ENCODE results near the gene MLPH. TPM values are rescaled to one million over a fixed set of nuclear protein-coding genes. Genes with fewer than 3 reads are reported as not detected.

Gene MLPH
- polyA plus RNA-seq, 1 of the 3 experiments (the other 2 are of a cell fraction) = 93.6 TPM

DNA sequence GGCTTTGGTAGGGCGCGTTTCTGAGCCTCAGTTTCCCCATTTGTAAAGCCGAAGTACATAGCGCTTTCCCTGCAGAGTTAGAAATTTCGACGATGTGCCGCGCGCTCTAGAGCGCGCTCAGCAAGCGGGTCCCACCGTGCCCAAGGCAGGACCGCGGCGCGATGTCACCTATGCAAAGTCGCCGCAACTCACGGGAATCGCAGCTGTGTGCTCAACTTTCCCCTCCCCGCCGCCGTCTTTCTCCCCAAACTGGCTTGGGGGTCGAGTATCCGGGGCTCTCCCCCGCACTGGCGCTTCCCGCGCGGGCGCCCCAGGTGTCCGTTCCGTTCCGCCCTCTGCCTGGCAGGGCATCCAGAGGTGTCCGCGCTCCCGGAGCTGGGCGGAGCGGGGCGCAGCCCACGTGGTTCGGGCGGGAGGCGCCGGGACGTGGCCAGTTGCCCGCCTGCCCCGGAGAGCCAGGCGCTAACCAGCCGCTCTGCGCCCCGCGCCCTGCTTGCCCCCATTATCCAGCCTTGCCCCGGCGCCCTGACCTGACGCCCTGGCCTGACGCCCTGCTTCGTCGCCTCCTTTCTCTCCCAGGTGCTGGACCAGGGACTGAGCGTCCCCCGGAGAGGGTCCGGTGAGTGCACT lies at the start of gene MLPH (continued):
- TF ChIP-seq, protein P1, sequence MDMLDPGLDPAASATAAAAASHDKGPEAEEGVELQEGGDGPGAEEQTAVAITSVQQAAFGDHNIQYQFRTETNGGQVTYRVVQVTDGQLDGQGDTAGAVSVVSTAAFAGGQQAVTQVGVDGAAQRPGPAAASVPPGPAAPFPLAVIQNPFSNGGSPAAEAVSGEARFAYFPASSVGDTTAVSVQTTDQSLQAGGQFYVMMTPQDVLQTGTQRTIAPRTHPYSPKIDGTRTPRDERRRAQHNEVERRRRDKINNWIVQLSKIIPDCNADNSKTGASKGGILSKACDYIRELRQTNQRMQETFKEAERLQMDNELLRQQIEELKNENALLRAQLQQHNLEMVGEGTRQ (IDR thresholded peaks at IDR 0.05; ENCODE audit: borderline replicate concordance, low read depth, low read length) = 0 out of 2 replicates have a peak, but pooled peaks have one; percentile 20
- no peak for TF ChIP-seq TEAD4 (IDR thresholded peaks at IDR 0.05; ENCODE audit: borderline replicate concordance, insufficient read depth)
- no peak for TF ChIP-seq SIN3A (IDR thresholded peaks at IDR 0.05; ENCODE audit: borderline replicate concordance, low read depth, low read length)
- no peak for TF ChIP-seq TCF12 (IDR thresholded peaks at IDR 0.05)
- no peak for TF ChIP-seq POLR2AphosphoS5 (IDR thresholded peaks at IDR 0.05; ENCODE audit: low read depth, low read length)
- no peak for TF ChIP-seq TAF1 (IDR thresholded peaks at IDR 0.05; ENCODE audit: borderline replicate concordance, low read depth, low read length)
- TF ChIP-seq FOXJ3 (CRISPR knock-in tag; IDR thresholded peaks at IDR 0.05) = no peak
- no peak for TF ChIP-seq ELF1 (IDR thresholded peaks at IDR 0.05)
- 0 out of 2 replicates have a peak, but pooled peaks have one; percentile 17 for TF ChIP-seq YY1 (IDR thresholded peaks at IDR 0.05; ENCODE audit: low read depth)
- no peak for TF ChIP-seq CHD2 (IDR thresholded peaks at IDR 0.05; ENCODE audit: low read length, partially characterized antibody)
- TF ChIP-seq EP300 (IDR thresholded peaks at IDR 0.05; ENCODE audit: borderline replicate concordance in 1 of 2, low read depth in 1 of 2, low read length in 1 of 2) = no peak
- no peak for TF ChIP-seq RXRA (IDR thresholded peaks at IDR 0.05; ENCODE audit: borderline replicate concordance, low read depth)

DNA sequence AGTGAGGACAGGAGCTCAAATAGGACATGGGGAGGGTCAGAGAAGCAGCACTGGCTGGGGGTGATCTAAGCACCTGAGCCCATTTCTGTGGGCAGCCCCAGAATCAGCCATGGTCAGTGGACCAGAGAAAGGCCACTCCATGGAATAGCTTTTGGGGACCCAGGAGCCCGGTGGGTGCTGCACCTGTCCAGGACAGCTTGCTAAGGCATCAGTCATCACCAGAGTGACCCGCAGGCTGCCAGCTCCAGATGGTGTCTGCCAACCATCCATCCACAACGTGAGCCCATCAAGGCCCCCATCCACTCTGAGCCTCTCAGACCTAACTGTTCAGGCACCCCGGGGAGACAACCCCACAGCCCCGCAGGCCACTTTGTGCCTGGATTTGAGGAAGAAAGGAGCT lies 49.5 kb upstream of the MLPH start:
- no peaks in the 10 kb centered on the region for H3K9me2 ChIP-seq
- H3F3A ChIP-seq (replicated peaks; ENCODE audit: insufficient read depth) = peaks cover 41% of the 10 kb centered on the region
- H2AFZ ChIP-seq (ENCODE audit: low read depth) = peak overlapping the region; percentile 50; the same call in 1 of the 2 replicates
- peak overlapping the region in 1 of 2 experiments; percentile 99; a peak in 2 of 4 replicates for H3K27ac ChIP-seq (ENCODE audit: low read depth in 2 of 2, low read length in 1 of 2)
- no peaks in the 10 kb centered on the region for H3K27me3 ChIP-seq (ENCODE audit: insufficient read depth)
- no peak for TF ChIP-seq ELF1 (IDR thresholded peaks at IDR 0.05)
- no peak for TF ChIP-seq SIN3A (IDR thresholded peaks at IDR 0.05; ENCODE audit: borderline replicate concordance, low read depth, low read length)
- TF ChIP-seq EZH2phosphoT487 (IDR thresholded peaks at IDR 0.05; ENCODE audit: borderline replicate concordance, low read depth) = no peak
- TF ChIP-seq, protein P2, sequence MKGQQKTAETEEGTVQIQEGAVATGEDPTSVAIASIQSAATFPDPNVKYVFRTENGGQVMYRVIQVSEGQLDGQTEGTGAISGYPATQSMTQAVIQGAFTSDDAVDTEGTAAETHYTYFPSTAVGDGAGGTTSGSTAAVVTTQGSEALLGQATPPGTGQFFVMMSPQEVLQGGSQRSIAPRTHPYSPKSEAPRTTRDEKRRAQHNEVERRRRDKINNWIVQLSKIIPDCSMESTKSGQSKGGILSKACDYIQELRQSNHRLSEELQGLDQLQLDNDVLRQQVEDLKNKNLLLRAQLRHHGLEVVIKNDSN (IDR thresholded peaks at IDR 0.05; ENCODE audit: borderline replicate concordance, low read depth) = no peak
- no peak for TF ChIP-seq TEAD4 (IDR thresholded peaks at IDR 0.05; ENCODE audit: borderline replicate concordance, insufficient read depth)
- TF ChIP-seq, protein P3, sequence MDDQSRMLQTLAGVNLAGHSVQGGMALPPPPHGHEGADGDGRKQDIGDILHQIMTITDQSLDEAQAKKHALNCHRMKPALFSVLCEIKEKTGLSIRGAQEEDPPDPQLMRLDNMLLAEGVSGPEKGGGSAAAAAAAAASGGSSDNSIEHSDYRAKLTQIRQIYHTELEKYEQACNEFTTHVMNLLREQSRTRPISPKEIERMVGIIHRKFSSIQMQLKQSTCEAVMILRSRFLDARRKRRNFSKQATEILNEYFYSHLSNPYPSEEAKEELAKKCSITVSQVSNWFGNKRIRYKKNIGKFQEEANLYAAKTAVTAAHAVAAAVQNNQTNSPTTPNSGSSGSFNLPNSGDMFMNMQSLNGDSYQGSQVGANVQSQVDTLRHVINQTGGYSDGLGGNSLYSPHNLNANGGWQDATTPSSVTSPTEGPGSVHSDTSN (IDR thresholded peaks at IDR 0.05) = no peak
- TF ChIP-seq MEF2A (IDR thresholded peaks at IDR 0.05; ENCODE audit: borderline replicate concordance, low read depth) = no peak
- no peak for TF ChIP-seq NRF1 (IDR thresholded peaks at IDR 0.05; ENCODE audit: low read depth, low read length)
- no peak for TF ChIP-seq NFIC (IDR thresholded peaks at IDR 0.05; ENCODE audit: borderline replicate concordance)
- TF ChIP-seq YY1 (IDR thresholded peaks at IDR 0.05; ENCODE audit: low read depth) = no peak
- TF ChIP-seq, protein P1 (IDR thresholded peaks at IDR 0.05; ENCODE audit: borderline replicate concordance, low read depth, low read length) = no peak
- no peak overlapping the region for H3K4me3 ChIP-seq (ENCODE audit: low read depth in 2 of 2, low read length in 1 of 2)
- no peaks in the 10 kb centered on the region for H3K9me3 ChIP-seq
- no peak overlapping the region for H3K9ac ChIP-seq
- H3K4me2 ChIP-seq = no peak overlapping the region
- CTCF ChIA-PET = interaction anchor here (0.6 to 1.4 kb wide), 3 partner anchors 29 to 160 kb away, joined by 3 to 4 read pairs (median 3); no protein-coding TSS in a partner anchor
- H4K20me1 ChIP-seq (ENCODE audit: insufficient read depth) = no peaks in the 10 kb centered on the region
- no peak for DNase-seq
- 80% methylated on average over 3 of the region's 5 CpGs for WGBS (ENCODE audit: low lambda C conversion rate)
- H3K4me1 ChIP-seq (ENCODE audit: control insufficient read depth in 1 of 2, insufficient read depth in 2 of 2, low read depth in 1 of 2, low read length in 1 of 2) = peaks cover 46 to 59% of the 10 kb centered on the region in 2 experiments
- POLR2A ChIA-PET = no interaction called here
- no peaks in the 10 kb centered on the region for H3K79me2 ChIP-seq (ENCODE audit: insufficient read depth)
- H3K36me3 ChIP-seq (replicated peaks in 1 of 2; ENCODE audit: control insufficient read depth in 1 of 2, insufficient read depth in 2 of 2, low read length in 1 of 2) = no peaks in the 10 kb centered on the region
